SK-N-SH (cell line): ENCODE measurements around the gene TMEM176A. TPM values are rescaled to one million over a fixed set of nuclear protein-coding genes. Genes with fewer than 3 reads are reported as not detected.

Experiments used
- CTCF ChIA-PET: fragments of 300-600, 350-600 bp; formaldehyde crosslinking; extraction: SDS; loops from one replicate; lab custom pipeline; 2021; lab: Yijun Ruan, JAX
- POLR2A ChIA-PET: fragments of 350-600 bp; sonication (Branson Sonifier 250); formaldehyde crosslinking; extraction: SDS; loops from one replicate; lab custom pipeline; 2020; ENCODE audit warnings: antibody characterized with exemption, inconsistent platforms; lab: Yijun Ruan, JAX
- DNase-seq: peaks from one replicate; pipeline ENCODE4 v3.0.0; 2012
- H2AFZ ChIP-seq: fragments of 200-600 bp; sonication (generic); 2 replicates; pipeline ENCODE4 v1.8.1; 2016; ENCODE audit warnings: antibody characterized with exemption, mild to moderate bottlenecking, low read depth
- H3F3A ChIP-seq: fragments of 200-600 bp; sonication (generic); replicated peaks from 2 replicates; pipeline ENCODE3; 2016; ENCODE audit warnings: antibody characterized with exemption, mild to moderate bottlenecking; ENCODE audit not compliant: insufficient read depth
- H3K27ac ChIP-seq, 2 experiments: fragments of 200-500 bp in 1 of 2; fragments of 200-600 bp in 1 of 2; sonication (Bioruptor generic) in 1 of 2; sonication (generic), shearing (Covaris generic) in 1 of 2; 2 replicates each; pipeline versions ENCODE4 v1.5.1 to v1.6.1; 2014 to 2016; ENCODE audit warnings: low read depth in 2 of 2, inconsistent platforms in 1 of 2, low read length in 1 of 2, mild to moderate bottlenecking in 1 of 2, mixed read lengths in 1 of 2
- H3K27me3 ChIP-seq: fragments of 200-600 bp; sonication (generic), shearing (Covaris generic); 2 replicates; pipeline ENCODE4 v1.6.1; 2016; ENCODE audit warnings: mixed run types; ENCODE audit not compliant: insufficient read depth
- H3K36me3 ChIP-seq, 2 experiments: fragments of 200-500 bp in 1 of 2; fragments of 200-600 bp in 1 of 2; sonication (Bioruptor generic) in 1 of 2; sonication (generic) in 1 of 2; replicated peaks in 1 of 2; 2 replicates each; pipeline versions ENCODE3 to v1.5.1; 2014 to 2016; ENCODE audit warnings: low read length in 1 of 2, mild to moderate bottlenecking in 1 of 2; ENCODE audit not compliant: insufficient read depth in 2 of 2, control insufficient read depth in 1 of 2
- H3K4me1 ChIP-seq, 2 experiments: fragments of 200-500 bp in 1 of 2; fragments of 200-600 bp in 1 of 2; sonication (Bioruptor generic) in 1 of 2; sonication (generic), shearing (Covaris generic) in 1 of 2; 2 replicates each; pipeline versions ENCODE4 v1.5.1 to v1.6.1; 2014 to 2016; ENCODE audit warnings: low read depth in 1 of 2, low read length in 1 of 2, mixed run types in 1 of 2; ENCODE audit not compliant: insufficient read depth in 2 of 2, control insufficient read depth in 1 of 2
- H3K4me2 ChIP-seq: fragments of 200-600 bp; sonication (generic), shearing (Covaris generic); 2 replicates; pipeline ENCODE4 v1.6.1; 2017; ENCODE audit warnings: mixed run types
- H3K4me3 ChIP-seq, 2 experiments: fragments of 200-500 bp in 1 of 2; fragments of 200-600 bp in 1 of 2; sonication (Bioruptor generic) in 1 of 2; sonication (generic), shearing (Covaris generic) in 1 of 2; 2 replicates each; pipeline versions ENCODE4 v1.5.1 to v1.8.1; 2014 to 2016; ENCODE audit warnings: low read depth in 2 of 2, inconsistent platforms in 1 of 2, low read length in 1 of 2, mild to moderate bottlenecking in 1 of 2, mixed read lengths in 1 of 2, moderate library complexity in 1 of 2
- H3K79me2 ChIP-seq: fragments of 200-600 bp; sonication (generic); 2 replicates; pipeline ENCODE4 v1.8.1; 2017; ENCODE audit warnings: mild to moderate bottlenecking; ENCODE audit not compliant: insufficient read depth
- H3K9ac ChIP-seq: fragments of 200-600 bp; sonication (generic); 2 replicates; pipeline ENCODE4 v1.6.1; 2017; ENCODE audit warnings: mixed run types
- H3K9me2 ChIP-seq: fragments of 200-600 bp; sonication (generic); 2 replicates; pipeline ENCODE4 v1.6.1; 2017; ENCODE audit warnings: mixed run types
- H3K9me3 ChIP-seq: fragments of 200-600 bp; sonication (generic); 2 replicates; pipeline ENCODE4 v1.6.1; 2017; ENCODE audit warnings: mixed run types, mild to moderate bottlenecking, moderate library complexity
- H4K20me1 ChIP-seq: fragments of 200-600 bp; sonication (generic); 2 replicates; pipeline ENCODE4 v1.6.1; 2017; ENCODE audit warnings: mild to moderate bottlenecking, mixed run types; ENCODE audit not compliant: insufficient read depth
- CHD2 ChIP-seq: fragments of 150-350 bp; IDR thresholded peaks from 2 replicates; pipeline ENCODE4 v1.6.1; 2018; ENCODE audit warnings: low read length; ENCODE audit not compliant: partially characterized antibody
- CTCF ChIP-seq: fragments of 200-600 bp; sonication (generic); IDR thresholded peaks from 2 replicates; pipeline ENCODE4 v1.6.1; 2017; ENCODE audit warnings: antibody characterized with exemption, mild to moderate bottlenecking, moderate library complexity
- EP300 ChIP-seq, 2 experiments: IDR thresholded peaks; 2 replicates each; pipeline versions ENCODE4 v1.4.0 to v1.6.1; 2012; ENCODE audit warnings: borderline replicate concordance in 1 of 2, low read depth in 1 of 2, low read length in 1 of 2
- IRF3 ChIP-seq: fragments of 150-350 bp; IDR thresholded peaks from 2 replicates; pipeline ENCODE4 v1.6.1; 2016; ENCODE audit warnings: mild to moderate bottlenecking, low read depth, low read length
- JUND ChIP-seq: IDR thresholded peaks from 2 replicates; pipeline ENCODE4 v1.4.0; 2012
- MEF2A ChIP-seq: IDR thresholded peaks from 2 replicates; pipeline ENCODE4 v1.4.0; 2012; ENCODE audit warnings: low read depth, borderline replicate concordance
- MXI1 ChIP-seq: IDR thresholded peaks from 2 replicates; pipeline ENCODE4 v1.6.1; 2012; ENCODE audit warnings: mild to moderate bottlenecking, low read depth, low read length, improper control_type of control experiment
- NRF1 ChIP-seq: IDR thresholded peaks from 2 replicates; pipeline ENCODE4 v1.6.1; 2012; ENCODE audit warnings: low read depth, mild to moderate bottlenecking, low read length
- PBX3 ChIP-seq: IDR thresholded peaks from 2 replicates; pipeline ENCODE4; 2012
- RAD21 ChIP-seq: IDR thresholded peaks from 2 replicates; pipeline ENCODE4 v1.6.1; 2012; ENCODE audit warnings: mild to moderate bottlenecking, low read length
- RFX5 ChIP-seq: IDR thresholded peaks from 2 replicates; pipeline ENCODE4 v1.6.1; 2012; ENCODE audit warnings: mild to moderate bottlenecking, improper control_type of control experiment, low read length
- SMC3 ChIP-seq: IDR thresholded peaks from 2 replicates; pipeline ENCODE4 v1.6.1; 2012; ENCODE audit warnings: low read depth, low read length, improper control_type of control experiment
- TAF1 ChIP-seq: IDR thresholded peaks from 2 replicates; pipeline ENCODE4 v1.6.1; 2012; ENCODE audit warnings: low read depth, mild to moderate bottlenecking, low read length, moderate library complexity, borderline replicate concordance
- TCF12 ChIP-seq: IDR thresholded peaks from 2 replicates; pipeline ENCODE4 v1.4.0; 2012
- YY1 ChIP-seq: IDR thresholded peaks from 2 replicates; pipeline ENCODE4 v1.4.0; 2012; ENCODE audit warnings: low read depth, mild to moderate bottlenecking
- WGBS: methylation state at CpG from one replicate; pipeline ENCODE4 v1.1.6; 2017; ENCODE audit warnings: low lambda C conversion rate; 5-methylcytosine and 5-hydroxymethylcytosine counted together
- polyA plus RNA-seq, 3 experiments: library from polyadenylated mRNA; depleted of rRNA; stranded (reverse); fragments of >200 nt; gene quantifications; 2 replicates each; pipeline ENCODE4 v1.2.3, GENCODE V29; 2012

Gene TMEM176A
- polyA plus RNA-seq, 1 of the 3 experiments (the other 2 are of a cell fraction) = not detected

- no peak for TF ChIP-seq CTCF
- TF ChIP-seq RAD21 = no peak
Measured at GRCh38 chr7:150842018-150842417, 41.4 kb downstream of the TMEM176A start (continued).

GRCh38 chr7:150842716-150843115, 42.1 kb downstream of the TMEM176A start:
- Histone ChIP-seq H3K4me2 (no peak overlapping the region), H3K27me3 (peaks cover 12% of the 10 kb centered on the region; the same call in 1 of the 2 replicates), H3K9me2 (no peaks in the 10 kb centered on the region), H3K4me1 (peaks cover 0 to 24% of the 10 kb centered on the region in 2 experiments; a peak in 1 of 4 replicates), H4K20me1 (no peaks in the 10 kb centered on the region), H3K9ac (no peak overlapping the region), H3K4me3 (no peak overlapping the region), H3F3A (no peaks in the 10 kb centered on the region), H3K27ac (no peak overlapping the region), H3K79me2 (no peaks in the 10 kb centered on the region), H3K36me3 (no peaks in the 10 kb centered on the region), H3K9me3 (no peaks in the 10 kb centered on the region), H2AFZ (no peak overlapping the region)
- ChIA-PET POLR2A (no interaction called here), CTCF (interaction anchor here (0.9 to 1.3 kb wide), 2 partner anchors 55 to 64 kb away, joined by 3 to 4 read pairs; no protein-coding TSS in a partner anchor)
- 24% methylated on average over 4 of the region's 4 CpGs for WGBS
- no peak for DNase-seq
- TF ChIP-seq SMC3 (no peak), EP300 (IDR thresholded peaks at IDR 0.05; ENCODE audit: borderline replicate concordance in 1 of 2, low read depth in 1 of 2, low read length in 1 of 2) (no peak), NRF1 (no peak), TAF1 (no peak), RFX5 (no peak), MEF2A (no peak)

GRCh38 chr7:150845421-150845861, 44.9 kb downstream of the TMEM176A start:
- H3K79me2 ChIP-seq = no peaks in the 10 kb centered on the region
- no peak for TF ChIP-seq JUND
- TF ChIP-seq YY1 = no peak
- TF ChIP-seq MXI1 = peak; percentile 74; the same call in 1 of the 2 replicates
- TF ChIP-seq IRF3 = no peak
- no peak for TF ChIP-seq PBX3
- TF ChIP-seq CTCF = no peak
- peak; percentile 31 for TF ChIP-seq CHD2
- TF ChIP-seq MEF2A = no peak
- no peak for TF ChIP-seq TCF12
- H4K20me1 ChIP-seq = no peaks in the 10 kb centered on the region
- no peak overlapping the region for H2AFZ ChIP-seq
- no peak overlapping the region for H3K4me3 ChIP-seq
- H3F3A ChIP-seq = no peaks in the 10 kb centered on the region
- ChIA-PET CTCF (interaction anchor here (0.9 to 2.1 kb wide), 3 partner anchors 32 to 117 kb away, joined by 3 to 6 read pairs (median 6); no protein-coding TSS in a partner anchor), POLR2A (no interaction called here)
- no peak overlapping the region for H3K4me2 ChIP-seq
- peaks cover 0 to 20% of the 10 kb centered on the region in 2 experiments; a peak in 1 of 4 replicates for H3K4me1 ChIP-seq
- H3K9me3 ChIP-seq = no peaks in the 10 kb centered on the region
- 8% methylated on average over 4 of the region's 4 CpGs for WGBS
- H3K9ac ChIP-seq = no peak overlapping the region
- no peaks in the 10 kb centered on the region for H3K27me3 ChIP-seq
- no peaks in the 10 kb centered on the region for H3K36me3 ChIP-seq
- H3K9me2 ChIP-seq = no peaks in the 10 kb centered on the region
- DNase-seq = peak; percentile 69
- H3K27ac ChIP-seq = peak overlapping the region in 1 of 2 experiments; percentile 51; a peak in 1 of 4 replicates
